Measurements from ENCODE around the gene TKT.

- TF ChIP-seq CTCF (IDR thresholded peaks at IDR 0.05): no peak
- no peak for TF ChIP-seq POLR2A (IDR thresholded peaks at IDR 0.05)
- TF ChIP-seq POLR2AphosphoS5 (IDR thresholded peaks at IDR 0.05): no peak
Observed at GRCh38 chr3:53215816-53216215, 40.0 kb downstream of the TKT start.

Data from transverse colon (tissue), 4 donors.